ENCODE measurements around the gene PDLIM1.

DNA sequence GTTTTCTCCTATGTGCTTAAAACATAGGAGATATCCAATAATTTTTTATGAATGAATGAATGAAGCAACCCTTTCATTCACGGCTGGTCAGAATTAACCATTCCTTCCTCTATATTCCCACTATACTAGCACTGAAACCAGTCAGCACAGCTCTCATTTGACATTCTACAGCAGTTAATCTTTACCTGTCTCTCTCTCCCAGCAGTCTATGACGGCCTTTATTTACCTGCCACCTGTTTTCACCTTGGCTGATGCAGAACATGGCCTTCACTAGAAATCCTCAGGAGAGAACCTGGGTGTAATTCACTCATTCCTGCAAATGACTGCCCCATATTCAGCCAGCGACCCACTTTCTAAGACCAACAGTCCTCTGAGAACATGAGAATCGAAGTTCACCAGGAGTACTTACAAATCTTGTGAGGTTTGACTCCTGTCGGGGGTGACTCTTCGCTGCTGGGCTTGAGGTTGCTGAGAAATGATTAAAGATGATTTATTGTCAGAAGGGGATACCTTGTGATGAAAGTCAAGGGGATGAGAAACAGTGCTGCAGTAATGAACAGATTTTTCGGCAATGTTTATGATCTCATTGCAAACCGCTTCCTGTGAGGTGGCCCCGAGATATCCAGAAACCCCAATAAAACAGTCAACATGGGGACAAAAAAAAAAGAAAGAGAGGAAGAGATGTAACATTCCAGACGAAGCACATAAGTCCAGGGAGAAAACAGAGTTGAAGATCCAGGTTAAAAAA lies 30.9 kb upstream of the PDLIM1 start:
- TF ChIP-seq, protein P1, sequence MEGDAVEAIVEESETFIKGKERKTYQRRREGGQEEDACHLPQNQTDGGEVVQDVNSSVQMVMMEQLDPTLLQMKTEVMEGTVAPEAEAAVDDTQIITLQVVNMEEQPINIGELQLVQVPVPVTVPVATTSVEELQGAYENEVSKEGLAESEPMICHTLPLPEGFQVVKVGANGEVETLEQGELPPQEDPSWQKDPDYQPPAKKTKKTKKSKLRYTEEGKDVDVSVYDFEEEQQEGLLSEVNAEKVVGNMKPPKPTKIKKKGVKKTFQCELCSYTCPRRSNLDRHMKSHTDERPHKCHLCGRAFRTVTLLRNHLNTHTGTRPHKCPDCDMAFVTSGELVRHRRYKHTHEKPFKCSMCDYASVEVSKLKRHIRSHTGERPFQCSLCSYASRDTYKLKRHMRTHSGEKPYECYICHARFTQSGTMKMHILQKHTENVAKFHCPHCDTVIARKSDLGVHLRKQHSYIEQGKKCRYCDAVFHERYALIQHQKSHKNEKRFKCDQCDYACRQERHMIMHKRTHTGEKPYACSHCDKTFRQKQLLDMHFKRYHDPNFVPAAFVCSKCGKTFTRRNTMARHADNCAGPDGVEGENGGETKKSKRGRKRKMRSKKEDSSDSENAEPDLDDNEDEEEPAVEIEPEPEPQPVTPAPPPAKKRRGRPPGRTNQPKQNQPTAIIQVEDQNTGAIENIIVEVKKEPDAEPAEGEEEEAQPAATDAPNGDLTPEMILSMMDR (IDR thresholded peaks at IDR 0.05; ENCODE audit: low read length) = no peak
- no peak for TF ChIP-seq EZH2 (IDR thresholded peaks at IDR 0.05; ENCODE audit: borderline replicate concordance, low read length)
